GM10266 (cell line): ENCODE data around the gene TBX2.

Source experiments
- DNase-seq: peaks from one replicate; pipeline ENCODE4 v3.0.0; 2012; ENCODE audit errors: extremely low spot score
- CTCF ChIP-seq: IDR thresholded peaks from 2 replicates; pipeline ENCODE4 v1.5.1; 2012; ENCODE audit warnings: mild to moderate bottlenecking, low read depth; ENCODE audit not compliant: control insufficient read depth, insufficient read depth; ENCODE audit errors: missing control alignments

TBX2 gene

GRCh38 chr17:61382796-61383688 is 16.6 kb upstream of the TBX2 start:
- no peak for DNase-seq
- no peak for TF ChIP-seq CTCF

GRCh38 chr17:61383689-61384201 is 15.9 kb upstream of the TBX2 start:
- DNase-seq, result no peak
- TF ChIP-seq CTCF, result no peak

- no peak for DNase-seq
- TF ChIP-seq CTCF, result no peak
These were observed 15.3 kb upstream of the TBX2 start for GRCh38 chr17:61384354-61384691.

- no peak for DNase-seq
- no peak for TF ChIP-seq CTCF
These were observed 14.7 kb upstream of the TBX2 start for GRCh38 chr17:61384692-61385576.

GRCh38 chr17:61385577-61386236 is 13.9 kb upstream of the TBX2 start:
- DNase-seq, result no peak
- TF ChIP-seq CTCF, result no peak

- no peak for TF ChIP-seq CTCF
- no peak for DNase-seq
These were observed 13.4 kb upstream of the TBX2 start for GRCh38 chr17:61386251-61386650.

GRCh38 chr17:61387011-61387410 is 12.6 kb upstream of the TBX2 start:
- no peak for DNase-seq
- no peak for TF ChIP-seq CTCF
